GM18508 (cell line): Measurements from ENCODE around the gene SLC25A13.

Experiments used
- ATAC-seq: cut with Tn5 transposase; IDR thresholded peaks from one replicate; pipeline ENCODE4 v1.9.1; 2021; ENCODE audit warnings: moderate number of reproducible peaks; ENCODE audit not compliant: insufficient read depth, unreplicated experiment

The SLC25A13 gene

DNA sequence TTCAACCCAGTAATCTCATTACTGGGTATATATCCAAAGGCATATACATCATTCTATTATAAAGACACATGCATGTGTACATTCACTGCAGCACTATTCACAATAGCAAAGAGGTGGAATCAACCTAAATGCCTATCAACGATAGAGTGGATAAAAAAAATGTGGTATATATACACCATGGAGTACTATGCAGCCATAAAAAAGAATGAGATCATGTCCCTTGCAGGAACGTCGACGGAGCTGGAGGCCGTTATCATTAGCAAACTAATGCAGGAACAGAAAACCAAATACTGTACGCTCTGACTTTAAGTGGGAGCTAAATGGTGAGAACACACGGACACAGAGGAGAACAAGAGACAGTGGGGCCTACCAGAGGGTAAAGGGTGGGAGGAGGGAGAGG, 105.5 kb downstream of the SLC25A13 start:
- no peak for ATAC-seq

DNA sequence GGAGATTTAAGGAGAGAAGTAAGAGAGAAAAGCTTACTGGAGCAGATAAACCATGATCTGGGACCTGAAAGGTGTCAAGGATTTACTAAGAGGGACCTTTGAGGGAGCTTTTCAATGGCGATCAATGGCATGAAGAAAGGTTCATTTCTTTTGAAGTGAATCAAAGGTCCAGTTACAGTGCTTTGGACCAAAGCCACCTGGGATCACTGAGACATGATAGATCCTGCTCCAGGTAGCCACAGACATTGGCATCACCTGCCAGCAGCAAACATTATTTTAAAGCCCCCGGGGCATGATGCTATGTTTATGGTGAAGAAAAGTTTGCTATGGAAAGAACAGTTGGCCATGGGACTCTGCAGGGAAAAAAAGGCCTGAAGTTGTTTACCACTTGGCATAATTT, 109.4 kb downstream of the SLC25A13 start:
- ATAC-seq, result no peak

DNA sequence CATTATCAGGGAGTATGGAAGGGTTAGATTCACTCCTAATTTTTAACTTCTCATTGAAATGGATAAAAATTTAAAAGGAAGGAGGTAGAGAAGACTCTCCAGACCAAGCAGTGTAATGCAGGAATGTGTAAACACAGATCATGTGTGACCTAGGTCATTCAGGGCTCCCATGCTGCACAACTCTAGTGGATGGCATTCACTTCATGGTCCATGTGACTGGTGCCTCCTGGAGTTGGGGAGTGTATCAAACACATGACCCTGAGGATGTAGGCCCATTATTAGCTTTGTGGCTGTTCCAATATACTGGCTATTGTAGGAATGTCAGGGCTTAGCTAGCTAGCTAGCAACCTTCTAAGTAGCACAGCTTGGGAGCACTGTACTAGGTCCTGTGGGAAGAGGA, 109.9 kb downstream of the SLC25A13 start:
- no peak for ATAC-seq

DNA sequence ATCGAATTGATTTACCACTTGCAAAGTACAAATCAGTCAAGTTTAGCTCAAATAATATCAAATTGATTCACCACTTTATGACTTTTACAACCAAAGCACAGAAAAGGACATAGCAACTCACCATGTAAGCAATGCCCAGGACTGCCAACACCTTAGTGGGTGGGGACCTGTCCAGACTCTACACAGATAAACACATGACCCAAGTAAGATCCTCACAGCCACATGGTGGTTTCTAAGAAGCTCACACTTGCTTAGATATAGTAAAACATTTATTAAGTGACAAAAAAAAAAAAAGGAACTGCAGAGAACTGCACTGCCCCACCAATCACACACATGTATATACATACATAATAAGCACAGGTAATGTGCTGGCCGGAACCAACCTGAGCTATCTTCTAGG, 116.2 kb downstream of the SLC25A13 start:
- no peak for ATAC-seq

DNA sequence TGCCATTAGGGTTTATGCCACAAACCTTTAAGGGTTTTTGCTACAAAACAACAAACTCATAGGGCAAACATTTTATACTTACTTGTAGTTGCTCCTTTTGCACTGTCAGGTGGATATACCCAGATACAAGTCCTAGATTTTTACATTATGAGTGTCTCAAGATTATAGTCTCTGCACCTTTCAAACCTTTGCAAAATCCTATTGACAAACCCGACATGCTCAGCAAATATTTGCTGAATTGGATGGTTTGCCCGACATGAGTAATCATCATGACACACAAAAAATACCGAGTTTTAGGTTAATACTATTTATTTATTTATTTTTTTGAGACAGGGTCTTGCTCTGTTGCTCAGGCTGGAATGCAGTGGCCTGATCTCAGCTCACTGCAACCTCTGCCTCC, 117.3 kb downstream of the SLC25A13 start:
- ATAC-seq, result no peak

DNA sequence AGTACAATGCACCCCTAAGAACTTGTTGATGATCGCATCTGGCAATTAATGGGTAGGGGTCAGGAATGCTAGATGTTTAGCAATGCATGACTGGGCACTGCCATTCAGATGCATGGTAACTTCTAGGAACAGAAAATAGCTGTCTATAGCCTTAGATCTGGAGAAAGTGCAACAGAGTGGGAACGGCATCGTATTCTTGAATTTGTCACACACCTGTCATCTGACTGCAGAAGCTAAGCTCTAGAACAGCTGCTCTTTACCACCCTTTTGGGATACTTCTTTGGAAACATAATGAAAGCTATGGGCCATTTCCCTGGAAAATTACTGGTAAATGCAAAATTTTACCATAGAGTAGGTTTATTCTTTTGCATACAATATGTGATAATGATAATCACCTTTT, 118.1 kb downstream of the SLC25A13 start:
- no peak for ATAC-seq

DNA sequence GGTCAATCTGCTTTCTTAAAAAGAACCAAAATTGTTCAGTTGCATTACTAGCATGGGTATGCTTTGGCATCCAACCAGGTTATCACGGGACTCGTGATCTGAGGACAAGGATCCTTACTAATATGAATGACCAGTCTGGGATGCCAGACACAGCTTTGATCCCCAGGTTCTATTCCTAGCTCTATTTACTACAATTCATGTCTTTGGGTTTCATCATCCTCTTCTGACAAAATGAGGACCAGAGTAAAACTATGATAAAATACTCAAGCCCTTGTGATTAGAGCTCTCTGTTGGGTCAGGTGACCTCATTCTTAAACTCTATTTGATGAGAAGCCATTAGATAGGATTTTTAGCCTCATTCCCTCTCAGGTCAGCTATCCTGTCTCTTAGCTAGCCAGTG, 119.8 kb downstream of the SLC25A13 start:
- no peak for ATAC-seq

DNA sequence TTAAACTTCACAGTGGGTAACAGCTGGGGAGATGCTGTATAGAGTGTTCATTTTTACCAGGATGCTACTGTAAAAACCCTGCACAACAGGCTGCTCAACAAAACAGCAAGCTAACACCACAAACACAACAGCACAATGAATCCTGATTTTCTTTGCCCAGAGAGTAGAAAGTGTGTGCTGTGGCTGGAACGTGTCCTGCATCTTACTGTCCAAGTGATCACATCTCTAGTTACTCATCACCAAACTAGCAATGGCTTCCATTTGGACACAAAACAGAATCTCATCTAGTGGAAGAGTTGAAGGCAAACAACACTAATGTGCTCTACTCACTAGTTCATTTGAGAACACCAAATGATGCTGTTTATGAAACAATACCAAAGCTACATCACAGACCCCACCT, 121.2 kb downstream of the SLC25A13 start:
- no peak for ATAC-seq

DNA sequence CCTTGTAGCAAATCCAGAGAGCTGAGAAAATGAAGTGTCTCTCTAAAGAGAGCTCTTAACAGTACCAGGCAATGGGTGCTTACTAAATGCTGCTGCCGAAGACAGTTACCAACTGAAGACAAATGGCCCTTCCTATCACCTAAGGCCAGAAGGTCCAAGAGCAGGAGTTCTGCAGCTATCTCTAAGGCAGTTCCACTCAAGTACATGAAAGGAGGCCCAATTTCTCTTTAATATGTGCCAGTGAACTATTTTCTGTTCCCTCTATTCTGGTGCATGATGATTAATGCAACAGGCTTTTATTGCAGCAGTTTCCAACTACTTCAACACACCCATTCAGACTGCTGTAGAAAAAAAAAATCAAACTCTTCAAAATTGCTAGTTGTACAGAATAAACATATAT, 122.5 kb downstream of the SLC25A13 start:
- ATAC-seq, result no peak

DNA sequence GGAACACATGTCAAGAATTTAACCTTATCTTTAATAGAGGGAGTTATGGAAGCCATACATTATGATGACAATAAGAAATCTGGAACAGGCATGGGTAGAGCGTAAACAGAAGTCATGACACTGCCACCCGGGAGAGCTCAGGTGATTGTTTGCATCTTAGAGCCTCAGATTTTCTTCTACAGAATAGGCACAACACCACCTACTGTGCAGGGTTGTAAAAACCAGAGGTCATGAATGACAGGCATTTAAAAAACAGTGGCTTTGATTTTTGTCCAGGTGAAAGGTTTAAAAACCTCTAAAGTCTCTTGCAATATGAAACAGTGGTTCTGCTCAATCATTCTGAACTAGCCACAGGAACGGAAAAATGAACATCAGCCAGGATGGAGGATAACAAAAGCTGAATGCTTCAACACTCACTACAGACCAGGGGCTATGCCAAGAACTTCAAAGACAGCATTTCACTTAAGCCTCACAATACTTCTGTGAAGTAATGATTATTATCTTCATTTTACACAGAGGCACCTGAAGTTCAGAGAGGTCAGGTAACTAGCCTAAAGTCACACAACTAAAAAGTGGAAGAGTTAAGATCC, 123.8 kb downstream of the SLC25A13 start:
- no peak for ATAC-seq

DNA sequence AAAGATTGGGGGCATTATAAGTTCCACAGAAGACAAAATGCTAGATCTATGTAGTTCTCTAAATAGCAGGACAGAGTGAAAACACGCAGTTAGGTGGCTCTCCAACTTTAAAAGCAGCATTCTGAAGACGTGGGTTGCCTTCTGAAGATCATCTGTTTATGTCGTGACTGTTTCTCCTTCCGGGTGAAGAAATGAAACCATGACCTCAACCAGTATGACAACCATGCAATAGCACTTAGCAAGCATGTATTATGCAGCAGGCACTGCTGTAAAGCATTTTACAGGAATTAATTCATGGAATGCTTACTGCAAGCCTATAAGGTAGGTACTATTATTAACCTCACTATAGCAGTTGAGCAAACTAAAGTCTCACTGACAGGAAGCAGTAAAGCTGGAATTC, 125.2 kb downstream of the SLC25A13 start:
- ATAC-seq, result no peak

DNA sequence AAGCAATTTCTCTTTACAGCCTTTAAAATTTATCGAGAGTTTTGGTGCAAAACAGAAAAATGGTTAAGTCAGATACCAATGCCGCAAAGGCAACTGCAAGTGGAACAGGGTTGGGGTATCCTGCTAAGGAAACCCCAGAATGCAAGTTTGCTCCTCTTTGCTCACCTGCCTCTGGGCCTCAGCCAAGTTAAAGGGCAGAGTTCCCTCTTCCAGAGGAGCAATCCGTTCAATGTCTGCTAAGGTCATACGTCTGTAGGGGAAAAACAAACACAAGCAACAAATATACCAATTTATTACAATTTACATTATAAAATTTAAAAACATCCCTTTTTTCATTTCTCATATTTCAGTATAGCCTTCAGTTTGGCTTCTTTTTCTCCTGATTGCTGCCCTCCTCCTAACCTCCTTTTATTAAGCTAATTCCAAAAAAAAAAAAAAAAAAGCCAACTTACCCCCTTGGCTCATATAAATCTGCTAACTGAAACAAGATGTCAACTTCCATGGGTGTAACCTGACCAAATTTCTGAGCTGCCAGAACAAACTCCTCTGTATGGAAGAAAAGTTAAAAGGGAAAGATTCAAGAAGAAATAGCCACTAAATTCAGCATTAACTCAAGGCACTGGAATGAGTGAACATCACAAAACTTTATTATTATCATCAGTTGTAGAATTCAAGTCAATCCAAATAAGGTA, 132.6 kb downstream of the SLC25A13 start:
- ATAC-seq, result no peak

DNA sequence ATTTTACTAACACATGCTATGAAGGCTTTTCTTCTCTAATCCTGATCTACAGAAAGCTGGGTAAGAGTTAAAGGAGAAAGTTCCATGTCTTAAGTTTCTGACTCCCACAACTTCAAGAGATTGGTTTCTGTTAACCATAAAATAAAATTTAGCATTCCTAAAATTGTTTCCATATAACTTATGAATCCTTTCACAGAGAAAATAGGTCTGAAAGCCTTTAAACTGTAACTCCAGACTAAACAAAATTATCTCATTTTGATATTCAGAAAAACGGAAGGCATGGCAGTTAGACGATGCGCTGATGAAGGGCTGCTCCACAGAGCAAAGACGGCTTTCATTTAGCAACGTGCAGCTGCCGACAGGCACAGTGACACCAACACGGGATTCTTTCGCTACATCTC, 133.3 kb downstream of the SLC25A13 start:
- no peak for ATAC-seq

DNA sequence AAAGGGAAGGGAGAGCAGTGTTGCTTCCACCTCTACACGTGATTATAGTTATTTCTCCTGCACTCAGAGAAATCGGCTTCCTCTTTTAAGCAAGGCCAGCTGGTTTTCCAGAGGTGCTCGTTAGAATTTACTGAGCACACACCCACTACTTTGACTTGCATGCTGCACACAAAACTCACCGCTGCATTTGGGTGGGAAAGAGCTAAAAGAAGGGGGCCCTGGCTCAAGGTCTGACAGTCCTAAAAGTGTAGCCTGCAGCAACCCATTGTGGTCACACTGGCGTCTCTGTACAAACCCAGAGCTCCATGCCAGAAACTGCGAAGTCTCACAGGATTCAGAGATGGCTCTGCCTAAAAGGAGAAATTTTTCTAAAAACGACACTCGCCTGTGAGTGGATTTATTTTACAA, 133.7 kb downstream of the SLC25A13 start:
- ATAC-seq, result no peak

DNA sequence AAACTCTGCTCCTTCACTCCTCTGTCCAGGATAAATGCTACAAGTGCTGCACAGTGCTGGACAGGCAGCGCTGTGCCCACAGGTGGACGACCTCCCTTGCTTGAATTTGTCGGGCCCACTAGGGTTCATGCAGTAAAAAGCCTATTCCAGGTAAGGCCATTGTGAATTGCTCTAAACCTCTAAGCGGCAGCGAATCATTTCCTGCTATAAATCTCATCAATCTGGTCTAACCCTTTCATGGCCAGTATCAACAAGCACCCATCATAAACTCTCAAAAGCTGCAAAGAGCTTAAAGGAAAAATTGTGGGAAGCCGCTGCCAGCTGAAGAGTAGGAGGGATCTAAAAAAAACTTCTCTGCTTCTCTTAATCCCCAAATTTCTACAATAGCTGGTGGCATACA, 134.2 kb downstream of the SLC25A13 start:
- ATAC-seq, result no peak

DNA sequence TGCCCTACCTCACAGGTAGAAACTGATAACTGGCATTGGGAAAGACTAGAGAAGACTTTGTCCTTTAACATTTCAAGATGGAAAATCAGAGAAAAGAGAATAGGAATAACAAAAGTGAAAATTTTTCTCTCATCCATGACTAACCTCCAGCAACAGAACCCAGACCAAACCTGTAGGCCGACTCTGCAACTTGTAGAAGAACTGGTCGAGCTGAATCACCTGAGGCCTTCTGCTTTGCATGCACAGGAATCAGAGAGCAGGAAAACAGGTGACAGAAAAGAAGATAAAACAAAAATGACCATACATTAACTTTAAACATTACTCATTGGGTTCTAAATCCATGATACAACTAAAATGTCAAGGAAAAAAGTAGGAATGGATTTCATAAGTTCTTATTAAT, 137.1 kb downstream of the SLC25A13 start:
- ATAC-seq, result no peak

DNA sequence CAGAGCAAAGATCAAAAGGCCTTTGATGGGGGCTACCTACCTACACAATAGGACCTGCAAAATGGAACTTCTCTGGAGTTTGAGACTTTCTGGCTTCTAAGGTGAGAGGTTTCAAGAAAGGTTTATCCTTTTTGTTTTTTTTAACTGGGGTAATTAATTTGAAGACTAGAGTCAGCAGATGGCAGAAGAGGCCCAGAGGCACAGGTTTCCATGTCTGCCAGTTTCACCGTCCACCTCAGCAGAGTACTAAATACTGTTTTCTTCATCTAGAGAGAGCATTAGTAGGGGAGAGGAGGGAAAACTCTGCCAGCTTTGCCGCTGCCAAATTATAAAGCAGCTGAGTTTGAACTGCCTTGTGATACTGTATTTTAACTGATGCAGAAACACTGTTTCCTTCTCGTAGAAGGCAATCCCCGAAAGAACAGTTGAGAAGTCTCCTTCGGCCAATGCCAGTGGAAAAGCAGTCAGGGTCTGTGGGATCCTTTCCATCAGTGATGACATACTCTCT, 138.7 kb downstream of the SLC25A13 start:
- ATAC-seq, result no peak

DNA sequence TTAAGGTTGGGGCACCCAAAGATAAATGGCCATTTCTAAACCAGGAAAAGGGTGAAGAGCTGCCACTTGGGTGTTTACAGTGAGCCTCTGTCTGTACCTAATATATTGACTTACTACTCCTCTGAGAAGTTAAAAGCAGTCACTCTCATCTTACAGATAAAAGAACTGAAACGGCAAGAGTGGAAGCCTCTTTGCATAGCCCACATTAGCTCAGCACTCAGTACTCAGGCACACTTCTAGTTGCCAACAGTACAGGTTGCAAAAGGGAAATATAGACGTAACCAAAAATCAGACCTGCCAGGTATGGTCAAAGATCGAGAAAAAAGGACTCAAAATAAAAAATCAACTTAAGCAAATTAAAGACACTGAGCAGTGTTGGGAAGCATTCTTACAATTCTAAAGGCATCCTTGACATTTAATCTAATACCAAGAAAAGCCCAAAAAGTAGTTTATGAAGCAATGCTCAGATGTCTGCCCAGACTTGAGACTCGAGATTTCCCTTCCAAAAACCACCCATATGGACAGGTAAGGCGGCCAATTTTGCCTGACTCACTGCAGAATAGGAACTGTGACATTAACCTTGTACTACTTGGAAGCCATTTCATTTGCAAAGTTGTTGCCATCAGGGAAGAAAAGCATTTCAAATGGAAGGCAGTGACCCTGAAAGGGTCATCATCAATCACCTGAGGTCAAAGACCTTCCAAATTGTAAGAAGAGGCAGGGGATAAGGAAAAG, 139.3 kb downstream of the SLC25A13 start:
- ATAC-seq, result no peak

DNA sequence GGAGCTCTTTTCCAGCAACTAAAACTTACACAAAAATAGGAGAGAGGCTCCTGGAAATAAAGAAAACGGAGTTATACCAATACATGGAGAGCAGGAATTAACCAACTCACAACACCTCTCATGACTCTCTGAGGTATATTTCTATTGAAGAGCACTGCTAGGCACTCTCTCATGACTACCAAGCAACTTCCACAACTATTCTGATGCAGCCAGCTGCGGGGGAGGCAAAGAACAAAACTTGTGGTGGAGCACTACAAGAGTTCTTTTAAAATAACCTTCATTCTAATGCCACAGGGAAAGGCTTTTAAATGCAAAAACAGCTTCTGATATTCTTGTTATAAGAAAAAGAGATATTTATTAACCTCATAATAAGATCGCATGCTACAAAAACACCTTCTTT, 140.7 kb downstream of the SLC25A13 start:
- no peak for ATAC-seq

DNA sequence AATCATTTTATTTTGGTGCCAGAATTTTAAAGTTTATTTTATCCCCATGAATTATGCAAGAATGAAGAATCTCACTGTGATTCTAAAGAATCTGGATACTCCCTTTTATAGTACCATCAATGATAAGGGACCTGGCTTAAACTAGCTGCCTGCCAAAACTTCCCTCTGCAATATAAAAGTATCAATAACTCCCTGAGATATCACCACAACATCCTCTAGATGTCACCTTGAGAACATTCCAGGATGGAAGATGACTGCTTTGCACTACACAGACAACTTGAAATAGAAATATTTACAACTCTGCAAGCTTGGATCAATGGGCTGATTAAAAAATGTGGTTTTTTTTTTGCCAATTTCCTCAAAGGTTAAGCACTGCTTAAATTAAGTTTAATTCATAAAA, 142.1 kb downstream of the SLC25A13 start:
- ATAC-seq, result no peak

DNA sequence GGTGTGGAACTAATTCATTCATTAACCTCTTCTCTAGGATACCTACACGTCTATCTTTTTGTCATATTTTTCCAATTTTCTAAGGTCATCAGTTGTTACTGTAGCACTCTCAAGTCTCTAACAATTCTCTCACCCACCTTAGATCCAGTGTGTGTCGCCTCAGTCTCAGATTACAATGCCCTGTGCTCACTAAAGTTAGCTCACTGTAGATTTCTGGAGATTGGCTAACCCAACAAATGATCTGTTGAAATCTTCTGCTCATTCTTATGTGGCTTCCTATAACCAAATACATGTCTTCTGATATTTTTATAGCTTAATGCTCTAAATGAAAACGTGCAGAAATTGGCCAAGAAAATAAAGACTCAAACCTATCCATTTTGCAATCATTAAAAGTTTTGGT, 142.6 kb downstream of the SLC25A13 start:
- no peak for ATAC-seq

DNA sequence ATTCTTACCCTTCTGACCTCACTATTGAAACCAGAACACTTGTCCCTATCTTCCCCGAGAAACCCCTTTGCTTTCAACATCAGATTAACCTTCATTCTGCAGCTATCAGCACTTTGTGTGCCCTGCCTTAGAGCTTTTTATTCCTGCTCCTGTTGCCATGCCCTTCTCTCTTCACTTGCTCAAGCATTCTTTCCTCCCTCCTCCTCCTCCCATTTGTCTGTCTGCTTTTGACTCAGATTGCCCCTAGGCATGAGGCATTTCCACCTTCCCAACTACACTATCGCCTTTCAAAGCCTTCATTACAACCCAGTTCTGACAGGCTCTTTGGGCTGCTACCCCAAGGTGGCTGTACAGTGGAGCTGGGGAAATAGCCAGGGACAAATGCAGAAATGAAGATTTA, 143.3 kb downstream of the SLC25A13 start:
- no peak for ATAC-seq
